Ammon's horn (tissue), 1 donor: ENCODE data around the gene APC.
A peak's percentile ranks its signal among the peaks of the same experiment; 100 is the strongest.

Source experiments
- DNase-seq: peaks from one replicate; pipeline ENCODE4 v3.0.0-alpha.2; 2016; ENCODE audit warnings: low spot score

Gene APC

GRCh38 chr5:112737463-112738190 lies at the start of gene APC:
Gene APC (plus strand): TSS chr5:112737885. CDS start chr5:112754891, 17,006 bp downstream.
- peak; percentile 97 for DNase-seq

DNA sequence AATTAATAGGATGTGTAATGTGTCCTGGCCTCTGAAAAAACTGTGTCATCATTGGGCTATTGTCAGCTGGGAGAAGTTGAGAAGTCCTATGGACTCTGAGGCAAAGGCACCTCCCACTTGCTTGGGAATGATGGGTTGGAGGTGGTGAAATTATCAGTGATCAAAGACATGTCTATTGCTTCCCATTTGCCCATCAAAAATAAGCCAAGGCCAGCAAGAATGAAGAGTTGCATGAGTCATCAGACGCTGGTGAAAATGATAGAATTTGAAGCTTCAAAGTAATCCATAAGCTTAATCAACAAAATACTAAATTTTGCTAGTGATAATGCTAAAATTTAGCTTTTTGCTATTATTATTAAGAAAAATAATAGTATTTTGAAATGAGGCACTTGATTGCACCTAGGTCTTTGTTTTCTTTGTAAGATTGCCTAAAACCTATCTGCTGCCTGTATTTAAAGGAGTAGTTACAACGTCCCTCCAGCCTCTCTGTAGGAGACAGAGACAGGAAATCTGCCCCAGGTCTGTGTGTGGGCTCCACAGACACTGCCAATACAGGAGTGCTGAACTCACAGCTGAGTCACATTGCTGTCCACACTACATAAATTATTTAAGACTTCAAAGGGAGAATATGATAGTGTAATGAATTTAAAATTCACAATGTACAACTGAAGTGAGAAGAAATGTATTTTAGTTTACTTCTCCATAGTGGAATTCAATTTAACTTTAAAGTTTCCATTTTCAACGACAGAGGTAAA lies 48.4 kb upstream of the APC start:
- DNase-seq: no peak

DNA sequence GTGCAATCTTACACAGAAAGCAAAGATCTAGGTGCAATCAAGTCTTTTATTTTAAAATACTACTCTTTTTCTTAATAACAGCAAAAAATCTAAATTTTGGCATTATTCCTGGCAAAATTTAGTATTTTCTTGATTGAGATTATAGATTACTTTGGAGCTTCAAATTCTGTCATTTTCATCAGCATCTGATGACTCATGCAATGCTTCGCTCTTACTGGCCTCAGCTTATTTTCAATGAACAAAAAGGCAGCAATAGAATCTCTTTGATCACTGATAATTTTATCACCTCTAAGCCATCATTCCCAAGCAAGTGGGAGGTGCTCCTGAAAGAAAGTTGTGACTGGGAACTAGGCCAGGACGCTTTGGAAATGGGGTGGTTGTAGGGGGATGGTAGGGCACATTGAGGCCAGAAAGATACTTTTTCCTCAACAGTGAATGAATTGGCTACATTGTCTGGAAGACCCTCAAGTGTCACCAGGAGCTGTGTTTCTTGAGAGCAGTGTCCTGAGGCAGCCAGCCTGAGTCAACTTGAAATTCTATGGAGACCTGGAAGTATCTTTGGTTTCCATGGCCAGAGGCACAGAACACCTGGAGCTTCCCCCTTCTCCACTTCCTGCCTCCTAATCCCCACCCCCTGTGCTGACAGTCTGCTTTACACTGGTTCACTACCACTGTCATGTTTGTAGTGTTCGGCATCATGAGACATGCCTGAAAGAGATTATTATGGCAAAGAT lies 46.9 kb upstream of the APC start:
- DNase-seq: no peak

GRCh38 chr5:112691339-112691680 lies 46.4 kb upstream of the APC start:
- DNase-seq: no peak

- DNase-seq: no peak
These were observed 45.9 kb upstream of the APC start for GRCh38 chr5:112691758-112692157.

- no peak for DNase-seq
These were observed 45.2 kb upstream of the APC start for GRCh38 chr5:112692472-112692871.

GRCh38 chr5:112693301-112693700 lies 44.4 kb upstream of the APC start:
- no peak for DNase-seq

DNA sequence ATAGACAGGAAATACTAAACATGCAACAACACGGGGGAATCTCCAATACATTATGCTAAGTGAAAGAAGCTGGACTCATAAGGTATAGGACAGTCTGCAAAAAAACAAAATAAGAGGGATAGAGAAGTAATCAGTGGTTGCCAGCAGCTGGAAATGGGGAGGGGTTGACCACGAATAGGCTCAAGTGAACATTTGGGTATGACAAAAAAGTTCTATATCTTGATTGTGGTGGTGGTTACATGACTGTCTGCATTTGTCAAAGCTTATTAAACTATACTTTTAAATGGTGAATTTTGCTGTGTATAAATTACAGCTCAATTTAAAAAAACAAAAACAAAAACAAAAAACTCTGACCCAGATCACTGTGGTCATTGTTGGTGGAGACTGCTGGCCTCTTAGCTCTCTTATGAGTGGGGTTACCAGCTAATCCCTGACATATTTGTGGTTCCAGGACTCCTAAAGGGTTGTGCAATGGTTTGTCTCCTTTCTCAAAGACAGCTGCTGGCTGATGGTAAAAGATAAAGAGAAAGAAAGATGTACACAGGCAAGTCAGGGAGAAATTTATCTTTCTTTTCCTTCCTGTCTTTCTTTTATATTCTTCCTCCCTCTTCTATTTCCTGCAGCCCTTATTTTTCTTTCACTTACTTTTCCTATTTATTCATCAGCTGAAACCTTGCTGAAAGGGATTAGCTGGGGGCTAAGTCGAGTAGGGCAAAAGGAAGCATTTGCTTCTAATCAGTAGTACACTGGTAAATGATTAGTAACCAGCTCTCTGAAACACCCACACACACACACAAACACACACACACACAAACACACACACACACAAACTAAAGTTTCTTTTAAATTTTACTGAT lies 42.6 kb upstream of the APC start:
- DNase-seq: no peak

DNA sequence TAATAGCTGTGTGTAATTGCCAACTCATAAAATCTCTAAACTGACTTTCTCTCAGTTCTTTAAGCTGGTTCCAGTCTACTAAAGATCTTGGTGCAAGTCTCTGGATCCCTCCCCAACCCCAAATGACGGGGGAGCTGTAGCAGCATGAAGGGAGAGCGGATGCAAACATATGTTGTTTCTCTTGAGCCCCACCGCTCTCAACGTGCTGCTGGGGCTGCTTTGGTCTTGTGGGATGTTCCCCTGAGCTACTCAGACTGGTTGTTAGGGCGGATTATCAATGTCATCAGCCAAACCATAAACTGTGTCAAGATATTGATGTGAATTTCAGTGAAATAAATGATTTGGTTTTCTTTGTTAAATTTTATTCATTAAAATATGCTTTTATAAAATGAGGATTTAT lies 40.9 kb upstream of the APC start:
- DNase-seq: no peak

GRCh38 chr5:112697322-112697721 lies 40.4 kb upstream of the APC start:
- DNase-seq: no peak

- no peak for DNase-seq
These were observed 39.9 kb upstream of the APC start for GRCh38 chr5:112697833-112698232.

GRCh38 chr5:112703866-112704820 lies 33.5 kb upstream of the APC start:
- DNase-seq: no peak

GRCh38 chr5:112706446-112707016 lies 31.2 kb upstream of the APC start:
- no peak for DNase-seq

- DNase-seq: peak; percentile 99
These were observed 30.2 kb upstream of the APC start for GRCh38 chr5:112707187-112708102.

DNA sequence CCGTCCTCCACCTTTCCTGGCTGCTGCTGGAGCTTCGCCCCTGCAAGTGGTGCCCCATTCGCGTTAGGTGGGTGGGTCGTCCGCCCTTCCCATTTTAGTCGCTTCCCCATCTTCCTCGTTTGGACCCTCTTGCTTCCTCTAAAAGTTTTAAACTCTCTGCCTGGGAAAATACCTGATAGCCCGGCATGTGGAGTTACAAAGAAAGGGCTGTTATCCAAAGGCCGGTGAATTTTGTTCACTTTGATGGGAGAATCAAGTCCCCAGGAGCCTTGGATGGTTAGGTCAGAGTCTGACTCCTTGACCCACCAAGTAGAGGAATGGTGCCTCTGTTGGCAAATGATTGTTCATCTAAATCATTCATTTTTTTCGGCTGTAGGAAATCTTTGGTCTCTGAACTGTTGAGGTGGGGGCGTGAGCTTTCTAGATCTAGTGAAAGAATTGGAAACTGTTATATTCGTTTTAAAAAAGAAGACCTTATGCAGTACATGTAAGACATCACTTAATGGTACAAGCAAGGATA lies 29.5 kb upstream of the APC start:
- peak; percentile 31 for DNase-seq

GRCh38 chr5:112709416-112709815 lies 28.3 kb upstream of the APC start:
- no peak for DNase-seq

DNA sequence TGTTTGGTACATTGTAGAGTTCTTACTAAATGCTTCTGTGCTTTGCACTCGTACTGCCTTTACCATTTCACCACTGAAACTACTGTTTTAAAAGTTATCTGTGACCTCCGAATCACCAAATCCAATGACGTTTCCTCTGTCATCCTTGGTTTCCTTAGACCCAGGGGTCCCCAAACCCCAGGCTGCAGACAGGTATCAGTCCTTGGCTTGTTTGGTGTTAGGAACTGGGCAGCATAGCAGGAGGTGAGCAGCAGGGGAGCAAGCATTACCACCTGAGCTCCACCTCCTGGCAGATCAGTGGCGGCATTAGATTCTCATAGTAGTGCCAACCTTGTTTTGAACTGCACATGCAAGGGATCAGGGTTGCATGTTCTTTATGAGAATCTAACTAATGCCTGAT lies 26.8 kb upstream of the APC start:
- DNase-seq: no peak

GRCh38 chr5:112711436-112711835 lies 26.2 kb upstream of the APC start:
- no peak for DNase-seq

GRCh38 chr5:112713206-112713605 lies 24.5 kb upstream of the APC start:
- no peak for DNase-seq
